Uterus (tissue), 4 donors: ENCODE results near the gene ETFRF1. TPM values are rescaled to one million over a fixed set of nuclear protein-coding genes. Genes with fewer than 3 reads are reported as not detected.
A peak's percentile ranks its signal among the peaks of the same experiment; 100 is the strongest.

ENCODE experiments used
- DNase-seq, 2 donors: peaks; one replicate each; pipeline ENCODE4 v3.0.0-alpha.2; 2019 to 2020
- H3K27ac ChIP-seq, 2 donors: fragments of 200-600 bp; sonication (generic); 1 replicate in 1 of 2; 2 replicates in 1 of 2; pipeline ENCODE4 v1.5.1; 2016 to 2018
- H3K27me3 ChIP-seq, 2 donors: fragments of 200-600 bp; sonication (generic); one replicate each; pipeline ENCODE4 v1.5.1; 2018 to 2019; ENCODE audit warnings: control low read depth in 1 of 2
- H3K36me3 ChIP-seq, 2 donors: fragments of 200-600 bp; sonication (generic); one replicate each; pipeline ENCODE4 v1.5.1; 2019; ENCODE audit warnings: control low read depth in 1 of 2
- H3K4me1 ChIP-seq, 2 donors: fragments of 200-600 bp; sonication (generic); one replicate each; pipeline ENCODE4 v1.5.1; 2018 to 2019; ENCODE audit warnings: control low read depth in 1 of 2
- H3K4me3 ChIP-seq, 2 donors: fragments of 200-600 bp; sonication (generic); 1 replicate in 1 of 2; 2 replicates in 1 of 2; pipeline ENCODE4 v1.5.1; 2018 to 2019; ENCODE audit warnings: mild to moderate bottlenecking in 1 of 2
- H3K9me3 ChIP-seq, 2 donors: fragments of 200-600 bp; sonication (generic); one replicate each; pipeline ENCODE4 v1.5.1; 2019; ENCODE audit warnings: control low read depth in 1 of 2
- POLR2A ChIP-seq, 2 donors: fragments of 450-650 bp; IDR thresholded peaks; one replicate each; pipeline ENCODE4 v1.6.1; 2016; ENCODE audit warnings: antibody characterized with exemption in 2 of 2, mild to moderate bottlenecking in 1 of 2, moderate library complexity in 1 of 2
- intact Hi-C: fragments of 100-400 bp; cut with DNase I; formaldehyde crosslinking; loops from one replicate; pipeline ENCODE4 v1.15.1; 2023; ENCODE audit warnings: low total_unique reads
- total RNA-seq, 4 donors: library from RNA; depleted of rRNA in 3 of 4; stranded (reverse); fragments of >200 nt in 3 of 4; gene quantifications; one replicate each; pipeline versions ENCODE4 v1.1.0 to v1.2.4, GENCODE V29; 2014 to 2023
- TF ChIP-seq, protein P1 (sequence below), 4 experiments: fragments of 200-600 bp in 2 of 4; fragments of 450-650 bp in 2 of 4; sonication (generic) in 2 of 4; IDR thresholded peaks; one replicate each; pipeline ENCODE4 v1.5.1; 2016 to 2019; ENCODE audit warnings: antibody characterized with exemption in 4 of 4, mild to moderate bottlenecking in 2 of 4, moderate library complexity in 1 of 4
- donor health status: DM: yes; HTN: yes; CAD: no.

The ETFRF1 gene
- total RNA-seq, 4 donors from 2014 or later: 26.9 to 90.6 (median 46.4) TPM

DNA sequence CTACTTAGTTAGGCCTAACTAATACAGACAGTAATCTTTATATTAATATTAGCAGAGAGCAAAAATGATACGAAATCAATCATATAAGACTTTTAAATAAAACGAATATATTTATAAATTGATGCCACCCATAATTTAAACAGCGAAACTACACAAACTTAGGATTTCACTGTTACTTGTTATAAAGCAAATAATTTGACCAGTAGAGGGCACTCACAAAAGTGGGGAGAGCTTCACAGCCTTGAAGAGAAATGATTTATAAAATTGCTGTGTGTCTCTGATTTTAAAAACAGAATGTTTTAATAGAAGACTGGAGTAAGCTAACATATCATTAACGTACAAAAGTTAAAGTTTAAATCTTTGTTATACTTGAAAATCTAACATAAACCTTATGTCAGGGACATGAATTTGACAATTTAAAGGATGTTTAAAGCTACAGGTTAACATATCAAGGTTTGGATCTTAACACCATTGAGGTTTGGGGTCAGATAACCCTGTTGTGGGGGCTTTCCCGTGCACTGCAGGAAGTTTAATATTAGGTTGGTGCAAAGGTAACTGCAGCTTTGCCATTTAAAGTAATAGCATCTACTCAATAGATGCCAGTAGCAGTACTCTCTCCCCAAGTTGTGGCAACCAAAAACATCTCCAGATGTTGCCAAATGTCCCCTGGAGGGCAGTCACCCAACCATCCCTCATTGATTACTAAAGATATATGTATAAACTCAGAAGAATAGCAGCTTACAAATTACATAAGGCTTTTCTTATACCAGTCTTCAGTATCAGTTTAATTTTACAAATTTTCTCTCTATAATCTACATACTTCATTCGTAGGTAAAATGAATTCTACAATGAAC, 46.4 kb downstream of the ETFRF1 start:
- TF ChIP-seq, protein P1, sequence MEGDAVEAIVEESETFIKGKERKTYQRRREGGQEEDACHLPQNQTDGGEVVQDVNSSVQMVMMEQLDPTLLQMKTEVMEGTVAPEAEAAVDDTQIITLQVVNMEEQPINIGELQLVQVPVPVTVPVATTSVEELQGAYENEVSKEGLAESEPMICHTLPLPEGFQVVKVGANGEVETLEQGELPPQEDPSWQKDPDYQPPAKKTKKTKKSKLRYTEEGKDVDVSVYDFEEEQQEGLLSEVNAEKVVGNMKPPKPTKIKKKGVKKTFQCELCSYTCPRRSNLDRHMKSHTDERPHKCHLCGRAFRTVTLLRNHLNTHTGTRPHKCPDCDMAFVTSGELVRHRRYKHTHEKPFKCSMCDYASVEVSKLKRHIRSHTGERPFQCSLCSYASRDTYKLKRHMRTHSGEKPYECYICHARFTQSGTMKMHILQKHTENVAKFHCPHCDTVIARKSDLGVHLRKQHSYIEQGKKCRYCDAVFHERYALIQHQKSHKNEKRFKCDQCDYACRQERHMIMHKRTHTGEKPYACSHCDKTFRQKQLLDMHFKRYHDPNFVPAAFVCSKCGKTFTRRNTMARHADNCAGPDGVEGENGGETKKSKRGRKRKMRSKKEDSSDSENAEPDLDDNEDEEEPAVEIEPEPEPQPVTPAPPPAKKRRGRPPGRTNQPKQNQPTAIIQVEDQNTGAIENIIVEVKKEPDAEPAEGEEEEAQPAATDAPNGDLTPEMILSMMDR (IDR thresholded peaks at IDR 0.05): peak; percentile 32 to 65 (median 54)
- no peak for TF ChIP-seq POLR2A (IDR thresholded peaks at IDR 0.05)
- no peaks in the 10 kb centered on the region for H3K9me3 ChIP-seq
- peaks cover 0 to 2% of the 10 kb centered on the region in 2 donors for H3K4me1 ChIP-seq
- no peak overlapping the region for H3K27ac ChIP-seq
- no peaks in the 10 kb centered on the region for H3K27me3 ChIP-seq
- no peak overlapping the region for H3K4me3 ChIP-seq
- DNase-seq: no peak
- no peaks in the 10 kb centered on the region for H3K36me3 ChIP-seq
- intact Hi-C loops: no loop called here

DNA sequence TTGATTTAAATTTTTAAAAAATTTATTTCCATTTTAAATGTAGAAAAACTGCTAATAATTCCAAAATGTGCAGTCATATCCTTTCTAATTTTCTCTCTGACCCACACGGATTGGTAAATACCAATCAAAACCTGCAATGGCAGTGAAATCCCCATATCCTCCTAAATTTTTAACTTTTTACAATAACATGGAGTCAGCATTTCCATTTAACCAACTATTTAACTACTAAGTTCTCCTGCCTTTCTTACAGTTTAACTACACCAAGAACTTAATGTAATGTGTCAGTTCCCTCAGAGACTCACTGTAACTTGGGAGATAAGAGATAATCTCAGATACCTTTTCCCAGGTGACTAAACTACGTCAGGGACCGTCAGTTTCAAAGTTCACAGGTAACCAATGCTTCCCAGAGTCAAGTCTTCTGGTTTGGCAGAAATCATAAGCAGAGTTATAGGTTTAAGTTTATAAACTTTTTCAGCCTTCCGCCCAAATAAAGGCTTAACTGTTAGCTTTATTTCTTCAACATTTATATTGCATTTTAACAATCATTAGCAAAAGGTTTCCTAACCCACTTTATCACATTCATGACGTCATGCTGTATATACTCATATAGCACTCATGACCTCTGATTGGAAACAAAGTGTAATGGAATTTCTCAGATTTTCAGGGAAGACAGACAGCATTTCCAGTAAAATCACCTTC, 48.1 kb downstream of the ETFRF1 start:
- Histone ChIP-seq H3K27ac (no peak overlapping the region), H3K4me3 (no peak overlapping the region), H3K36me3 (no peaks in the 10 kb centered on the region), H3K9me3 (no peaks in the 10 kb centered on the region), H3K4me1 (peaks cover 0 to 2% of the 10 kb centered on the region in 2 donors), H3K27me3 (no peaks in the 10 kb centered on the region)
- TF ChIP-seq, protein P1 (IDR thresholded peaks at IDR 0.05): no peak
- TF ChIP-seq POLR2A (IDR thresholded peaks at IDR 0.05): no peak
- no peak for DNase-seq
- intact Hi-C loops: no loop called here

- intact Hi-C loops: no loop called here
- no peak overlapping the region for H3K27ac ChIP-seq
- no peak overlapping the region for H3K4me3 ChIP-seq
- H3K9me3 ChIP-seq: no peaks in the 10 kb centered on the region
- no peak for DNase-seq
- no peaks in the 10 kb centered on the region for H3K27me3 ChIP-seq
- H3K36me3 ChIP-seq: no peaks in the 10 kb centered on the region
- peaks cover 0 to 2% of the 10 kb centered on the region in 2 donors for H3K4me1 ChIP-seq
- no peak for TF ChIP-seq POLR2A (IDR thresholded peaks at IDR 0.05)
- TF ChIP-seq, protein P1 (IDR thresholded peaks at IDR 0.05): no peak
Observed at GRCh38 chr12:25243680-25243990, 48.6 kb downstream of the ETFRF1 start.

GRCh38 chr12:25245491-25245890, 50.5 kb downstream of the ETFRF1 start:
- intact Hi-C loops: no loop called here
- Histone ChIP-seq H3K27me3 (no peaks in the 10 kb centered on the region), H3K27ac (no peak overlapping the region), H3K9me3 (no peaks in the 10 kb centered on the region), H3K4me3 (no peak overlapping the region), H3K4me1 (peaks cover 0 to 6% of the 10 kb centered on the region in 2 donors), H3K36me3 (no peaks in the 10 kb centered on the region)
- no peak for DNase-seq
- TF ChIP-seq, protein P1 (IDR thresholded peaks at IDR 0.05): no peak
- TF ChIP-seq POLR2A (IDR thresholded peaks at IDR 0.05): no peak

DNA sequence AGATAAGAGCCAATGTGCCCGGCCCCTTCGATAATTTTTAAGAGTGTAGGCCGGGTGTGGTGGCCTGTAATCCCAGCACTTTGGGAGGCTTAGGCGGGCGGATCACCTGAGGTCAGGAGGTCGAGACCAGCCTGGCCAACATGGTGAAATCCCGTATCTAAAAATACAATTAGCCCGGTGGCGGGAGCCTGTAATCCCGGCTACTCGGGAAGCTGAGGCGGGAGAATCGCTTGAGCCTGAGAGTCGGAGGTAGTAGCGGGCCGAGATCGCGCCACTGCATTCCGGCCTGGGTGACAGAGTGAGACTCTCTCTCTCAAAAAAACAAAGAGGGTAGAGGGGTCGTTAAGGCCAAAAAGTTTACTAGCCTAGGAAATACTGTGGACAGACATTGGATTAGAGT, 53.1 kb downstream of the ETFRF1 start:
- Histone ChIP-seq H3K4me1 (peaks cover 0 to 3% of the 10 kb centered on the region in 2 donors), H3K27ac (no peak overlapping the region), H3K27me3 (no peaks in the 10 kb centered on the region), H3K9me3 (no peaks in the 10 kb centered on the region), H3K36me3 (no peaks in the 10 kb centered on the region), H3K4me3 (no peak overlapping the region)
- no peak for DNase-seq
- no peak for TF ChIP-seq POLR2A (IDR thresholded peaks at IDR 0.05)
- TF ChIP-seq, protein P1 (IDR thresholded peaks at IDR 0.05): no peak
- intact Hi-C loops: no loop called here
